Liver (tissue), 9 donors: ENCODE data around the gene WWP2. TPM values are rescaled to one million over a fixed set of nuclear protein-coding genes. Genes with fewer than 3 reads are reported as not detected.
A peak's percentile ranks its signal among the peaks of the same experiment; 100 is the strongest.

Source experiments
- DNase-seq: peaks from one replicate; pipeline ENCODE4 v3.0.0-alpha.2; 2017; ENCODE audit warnings: low spot score
- H3K27ac ChIP-seq, 2 donors: one replicate each; pipeline ENCODE4 v1.7.0; 2013; ENCODE audit warnings: inconsistent platforms in 2 of 2, low read length in 2 of 2, control low read depth in 1 of 2, low read depth in 1 of 2, mild to moderate bottlenecking in 1 of 2
- H3K27me3 ChIP-seq, 4 donors: one replicate each; pipeline versions ENCODE4 v1.6.1 to v1.7.0; 2013; ENCODE audit warnings: low read length in 3 of 4, inconsistent platforms in 1 of 4, mild to moderate bottlenecking in 1 of 4, moderate library complexity in 1 of 4; ENCODE audit not compliant: control insufficient read depth in 4 of 4, insufficient read depth in 4 of 4
- H3K36me3 ChIP-seq, 4 donors: one replicate each; pipeline versions ENCODE4 v1.6.1 to v1.7.0; 2013; ENCODE audit warnings: low read length in 3 of 4, mild to moderate bottlenecking in 3 of 4, low read depth in 1 of 4, moderate library complexity in 1 of 4; ENCODE audit not compliant: control insufficient read depth in 4 of 4, insufficient read depth in 3 of 4
- H3K4me1 ChIP-seq, 4 donors: one replicate each; pipeline versions ENCODE4 v1.6.1 to v1.7.0; 2013; ENCODE audit warnings: low read length in 3 of 4, mild to moderate bottlenecking in 3 of 4, moderate library complexity in 1 of 4; ENCODE audit not compliant: control insufficient read depth in 4 of 4, insufficient read depth in 4 of 4
- H3K4me3 ChIP-seq, 3 donors: one replicate each; pipeline versions ENCODE4 v1.6.1 to v1.7.0; 2013; ENCODE audit warnings: low read length in 3 of 3, control low read depth in 1 of 3, low read depth in 1 of 3, mild to moderate bottlenecking in 1 of 3
- H3K9ac ChIP-seq, 2 donors: one replicate each; pipeline ENCODE4 v1.7.0; 2013; ENCODE audit warnings: low read length in 2 of 2, mild to moderate bottlenecking in 2 of 2, moderate library complexity in 2 of 2, control low read depth in 1 of 2, low read depth in 1 of 2
- H3K9me3 ChIP-seq, 4 donors: one replicate each; pipeline versions ENCODE4 v1.6.1 to v1.7.0; 2013; ENCODE audit warnings: low read length in 3 of 4; ENCODE audit not compliant: control insufficient read depth in 4 of 4
- EGR1 ChIP-seq, 2 donors: IDR thresholded peaks; 2 replicates each; pipeline ENCODE4 v1.6.1; 2016 to 2018; ENCODE audit warnings: antibody characterized with exemption in 2 of 2, low read depth in 2 of 2
- FOXA1 ChIP-seq: IDR thresholded peaks from 2 replicates; pipeline ENCODE4 v1.6.1; 2016; ENCODE audit warnings: antibody characterized with exemption
- FOXA2 ChIP-seq: IDR thresholded peaks from 2 replicates; pipeline ENCODE4 v1.6.1; 2016; ENCODE audit warnings: antibody characterized with exemption
- GABPA ChIP-seq, 2 donors: IDR thresholded peaks in 1 of 2; conservative IDR thresholded peaks in 1 of 2; 2 replicates each; pipeline ENCODE4 v1.6.1; 2016; ENCODE audit warnings: antibody characterized with exemption in 2 of 2, mild to moderate bottlenecking in 1 of 2, moderate library complexity in 1 of 2
- HNF4A ChIP-seq, 2 donors: conservative IDR thresholded peaks; 2 replicates each; pipeline ENCODE4 v1.6.1; 2016; ENCODE audit warnings: antibody characterized with exemption in 2 of 2, mild to moderate bottlenecking in 2 of 2
- JUND ChIP-seq, 2 donors: IDR thresholded peaks; 2 replicates each; pipeline ENCODE4 v1.6.1; 2016; ENCODE audit warnings: antibody characterized with exemption in 2 of 2
- NR2F2 ChIP-seq: IDR thresholded peaks from 2 replicates; pipeline ENCODE4 v1.6.1; 2016; ENCODE audit warnings: antibody characterized with exemption
- RAD21 ChIP-seq, 2 donors: IDR thresholded peaks; 2 replicates each; pipeline ENCODE4 v1.6.1; 2016; ENCODE audit warnings: antibody characterized with exemption in 2 of 2, mild to moderate bottlenecking in 2 of 2
- SP1 ChIP-seq: IDR thresholded peaks from 2 replicates; pipeline ENCODE4 v1.6.1; 2018; ENCODE audit warnings: antibody characterized with exemption, mild to moderate bottlenecking
- TAF1 ChIP-seq: conservative IDR thresholded peaks from 2 replicates; pipeline ENCODE4 v1.6.1; 2016; ENCODE audit warnings: antibody characterized with exemption, mild to moderate bottlenecking
- YY1 ChIP-seq: IDR thresholded peaks from 2 replicates; pipeline ENCODE4 v1.6.1; 2016; ENCODE audit warnings: antibody characterized with exemption, mild to moderate bottlenecking
- WGBS: extraction: QIAGEN DNeasy Blood & Tissue Kit; methylation state at CpG from one replicate; pipeline ENCODE4 v1.1.7; 2013; 5-methylcytosine and 5-hydroxymethylcytosine counted together
- polyA plus RNA-seq, 2 donors: library from polyadenylated mRNA; stranded (reverse) in 1 of 2; unstranded in 1 of 2; fragments of 200-250 nt in 1 of 2; fragments of >200 nt in 1 of 2; fragmentation: Nextera tagmentation in 1 of 2; extraction: Ambion mirVana in 1 of 2; gene quantifications; one replicate each; pipeline versions ENCODE4 v1.2.1 to v1.2.3, GENCODE V29; 2013 to 2015
- total RNA-seq, 2 donors: library from RNA; depleted of rRNA; stranded (reverse); fragments of >200 nt; gene quantifications; one replicate each; pipeline ENCODE4 v1.2.3, GENCODE V29; 2014
- TF ChIP-seq, protein P1 (sequence below): IDR thresholded peaks from 2 replicates; pipeline ENCODE4 v1.6.1; 2016; ENCODE audit warnings: antibody characterized with exemption
- TF ChIP-seq, protein P2 (sequence below): IDR thresholded peaks from 2 replicates; pipeline ENCODE4 v1.6.1; 2016; ENCODE audit warnings: antibody characterized with exemption
- TF ChIP-seq, protein P3 (sequence below): IDR thresholded peaks from 2 replicates; pipeline ENCODE4 v1.6.1; 2016; ENCODE audit warnings: antibody characterized with exemption
- donor health status: healthy.
- donor health status: healthy.
- donor health status: healthy.
- donor health status: healthy.
- donor health status: healthy.

Gene WWP2
- total and polyA plus RNA-seq, 4 donors: 8.6 to 22.7 (median 13.6) TPM

- Histone ChIP-seq H3K27ac (no peak overlapping the region), H3K4me1 (no peaks in the 10 kb centered on the region), H3K9ac (no peak overlapping the region), H3K9me3 (no peaks in the 10 kb centered on the region), H3K36me3 (peaks cover 0 to 4% (median 2%) of the 10 kb centered on the region in 4 donors), H3K27me3 (no peaks in the 10 kb centered on the region), H3K4me3 (no peak overlapping the region)
- DNase-seq: no peak
- WGBS: 87% methylated on average over 2 of the region's 2 CpGs
- TF ChIP-seq HNF4A (conservative IDR thresholded peaks at IDR 0.05): no peak
- TF ChIP-seq, protein P1, sequence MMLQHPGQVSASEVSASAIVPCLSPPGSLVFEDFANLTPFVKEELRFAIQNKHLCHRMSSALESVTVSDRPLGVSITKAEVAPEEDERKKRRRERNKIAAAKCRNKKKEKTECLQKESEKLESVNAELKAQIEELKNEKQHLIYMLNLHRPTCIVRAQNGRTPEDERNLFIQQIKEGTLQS: no peak
- TF ChIP-seq FOXA1: no peak
- TF ChIP-seq, protein P2, sequence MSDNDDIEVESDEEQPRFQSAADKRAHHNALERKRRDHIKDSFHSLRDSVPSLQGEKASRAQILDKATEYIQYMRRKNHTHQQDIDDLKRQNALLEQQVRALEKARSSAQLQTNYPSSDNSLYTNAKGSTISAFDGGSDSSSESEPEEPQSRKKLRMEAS: no peak
- TF ChIP-seq YY1: no peak
- TF ChIP-seq, protein P3, sequence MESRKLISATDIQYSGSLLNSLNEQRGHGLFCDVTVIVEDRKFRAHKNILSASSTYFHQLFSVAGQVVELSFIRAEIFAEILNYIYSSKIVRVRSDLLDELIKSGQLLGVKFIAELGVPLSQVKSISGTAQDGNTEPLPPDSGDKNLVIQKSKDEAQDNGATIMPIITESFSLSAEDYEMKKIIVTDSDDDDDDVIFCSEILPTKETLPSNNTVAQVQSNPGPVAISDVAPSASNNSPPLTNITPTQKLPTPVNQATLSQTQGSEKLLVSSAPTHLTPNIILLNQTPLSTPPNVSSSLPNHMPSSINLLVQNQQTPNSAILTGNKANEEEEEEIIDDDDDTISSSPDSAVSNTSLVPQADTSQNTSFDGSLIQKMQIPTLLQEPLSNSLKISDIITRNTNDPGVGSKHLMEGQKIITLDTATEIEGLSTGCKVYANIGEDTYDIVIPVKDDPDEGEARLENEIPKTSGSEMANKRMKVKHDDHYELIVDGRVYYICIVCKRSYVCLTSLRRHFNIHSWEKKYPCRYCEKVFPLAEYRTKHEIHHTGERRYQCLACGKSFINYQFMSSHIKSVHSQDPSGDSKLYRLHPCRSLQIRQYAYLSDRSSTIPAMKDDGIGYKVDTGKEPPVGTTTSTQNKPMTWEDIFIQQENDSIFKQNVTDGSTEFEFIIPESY: no peak
- TF ChIP-seq EGR1 (IDR thresholded peaks at IDR 0.05; ENCODE audit: low read depth in 2 of 2): no peak
- TF ChIP-seq GABPA (IDR thresholded peaks at IDR 0.05 in 1 of 2, conservative IDR thresholded peaks at IDR 0.05 in 1 of 2): no peak
- TF ChIP-seq SP1: no peak
Observed at GRCh38 chr16:69921127-69921526, 159.0 kb downstream of the WWP2 start.

GRCh38 chr16:69922200-69922599 lies 160.1 kb downstream of the WWP2 start:
- Histone ChIP-seq H3K4me3 (no peak overlapping the region), H3K27me3 (no peaks in the 10 kb centered on the region), H3K36me3 (peaks cover 0 to 10% (median 2%) of the 10 kb centered on the region in 4 donors), H3K27ac (no peak overlapping the region), H3K9ac (no peak overlapping the region), H3K9me3 (no peaks in the 10 kb centered on the region), H3K4me1 (no peaks in the 10 kb centered on the region)
- TF ChIP-seq NR2F2 (peak; percentile 50), FOXA1 (no peak)
- no peak for DNase-seq
- WGBS: 93% methylated on average over 6 of the region's 6 CpGs

GRCh38 chr16:69924041-69924775 lies 162.1 kb downstream of the WWP2 start:
- DNase-seq: no peak
- Histone ChIP-seq H3K36me3 (peaks cover 0 to 11% (median under 1%) of the 10 kb centered on the region in 4 donors), H3K4me3 (no peak overlapping the region), H3K9ac (no peak overlapping the region), H3K27me3 (no peaks in the 10 kb centered on the region), H3K4me1 (no peaks in the 10 kb centered on the region), H3K27ac (no peak overlapping the region), H3K9me3 (no peaks in the 10 kb centered on the region)
- TF ChIP-seq TAF1 (no peak), FOXA2 (no peak), JUND (IDR thresholded peaks at IDR 0.05) (no peak), SP1 (no peak), HNF4A (conservative IDR thresholded peaks at IDR 0.05) (no peak), EGR1 (IDR thresholded peaks at IDR 0.05; ENCODE audit: low read depth in 2 of 2) (no peak), GABPA (IDR thresholded peaks at IDR 0.05 in 1 of 2, conservative IDR thresholded peaks at IDR 0.05 in 1 of 2) (no peak), RAD21 (IDR thresholded peaks at IDR 0.05) (no peak)
- TF ChIP-seq, protein P2: no peak
- TF ChIP-seq, protein P1: no peak
- WGBS: 93% methylated on average over 11 of the region's 11 CpGs
